ENCODE results near the gene SMIM1. TPM values are rescaled to one million over a fixed set of nuclear protein-coding genes. Genes with fewer than 3 reads are reported as not detected.

Gene SMIM1
- polyA plus RNA-seq, 2 of the 4 experiments (the other 2 are of a cell fraction) = 0.67 to 1.1 TPM

GRCh38 chr1:3749512-3749911, 23.0 kb upstream of the SMIM1 start:
- Histone ChIP-seq H3K4me1 (peaks cover 5% of the 10 kb centered on the region; the same call in 2 of the 3 replicates), H3K27ac (no peak overlapping the region), H3K4me3 (no peak overlapping the region), H3K9me3 (no peaks in the 10 kb centered on the region), H3K4me2 (no peak overlapping the region)
- FAIRE-seq = no peak
- TF ChIP-seq MYC (IDR thresholded peaks at IDR 0.05; ENCODE audit: borderline replicate concordance, low read length) (no peak), NR3C1 (IDR thresholded peaks at IDR 0.05) (no peak), TP53 (CRISPR knock-in tag; IDR thresholded peaks at IDR 0.05) (no peak), POLR2AphosphoS2 (conservative IDR thresholded peaks at IDR 0.05; ENCODE audit: low read length) (no peak), GATA3 (IDR thresholded peaks at IDR 0.05; ENCODE audit: borderline replicate concordance) (no peak)
- no peak for DNase-seq (ENCODE audit: low read depth in 1 of 2, low spot score in 1 of 2)
- no peak for ATAC-seq
- ChIA-PET POLR2A (no interaction called here), CTCF (interaction anchor here (1.6 kb wide), 1 partner anchor 22 kb away, joined by 4 read pairs; no protein-coding TSS in a partner anchor)
- WGBS (ENCODE audit: missing lambda C conversion rate) = 17% methylated on average over 5 of the region's 5 CpGs

GRCh38 chr1:3750741-3751140, 21.8 kb upstream of the SMIM1 start:
- peaks cover 5% of the 10 kb centered on the region; the same call in 2 of the 3 replicates for H3K4me1 ChIP-seq
- H3K4me3 ChIP-seq = no peak overlapping the region
- FAIRE-seq (no peak), DNase-seq (ENCODE audit: low read depth in 1 of 2, low spot score in 1 of 2) (no peak), ATAC-seq (no peak)
- 68% methylated on average over 6 of the region's 6 CpGs for WGBS (ENCODE audit: missing lambda C conversion rate)
- no peak overlapping the region for H3K27ac ChIP-seq
- ChIA-PET POLR2A (no interaction called here), CTCF (no interaction called here)
- H3K4me2 ChIP-seq = no peak overlapping the region
- no peaks in the 10 kb centered on the region for H3K9me3 ChIP-seq
- TF ChIP-seq HEYL (CRISPR knock-in tag; IDR thresholded peaks at IDR 0.05) = no peak
- no peak for TF ChIP-seq CHD4 (IDR thresholded peaks at IDR 0.05; ENCODE audit: borderline replicate concordance)
- TF ChIP-seq ELK1 (IDR thresholded peaks at IDR 0.05; ENCODE audit: low read depth, low read length) = no peak
- TF ChIP-seq MAX (IDR thresholded peaks at IDR 0.05) = no peak
- no peak for TF ChIP-seq TFCP2L1 (CRISPR knock-in tag; IDR thresholded peaks at IDR 0.05)
- no peak for TF ChIP-seq PBX3 (IDR thresholded peaks at IDR 0.05)

GRCh38 chr1:3752400-3752945, 20.1 kb upstream of the SMIM1 start, which contains the start of gene CCDC27:
Gene CCDC27, plus strand, starts transcription at chr1:3752450. Its CDS starts 32 bp downstream, at chr1:3752482.
- ChIA-PET POLR2A (no interaction called here), CTCF (no interaction called here)
- no peak within 1 kb of the TSS for H3K4me3 ChIP-seq
- peaks cover 5% of the 10 kb centered on the region; the same call in 2 of the 3 replicates for H3K4me1 ChIP-seq
- no peak within 1 kb of the TSS for H3K4me2 ChIP-seq
- no peaks in the 10 kb centered on the region for H3K9me3 ChIP-seq
- WGBS (ENCODE audit: missing lambda C conversion rate) = 62% methylated on average over 8 of the region's 17 CpGs
- no peak for ATAC-seq
- no peak for DNase-seq (ENCODE audit: low read depth in 1 of 2, low spot score in 1 of 2)
- no peak within 1 kb of the TSS for H3K27ac ChIP-seq
- no peak for FAIRE-seq
- no peak for TF ChIP-seq SREBF2 (IDR thresholded peaks at IDR 0.05)
- TF ChIP-seq MAX (IDR thresholded peaks at IDR 0.05) = no peak
- no peak for TF ChIP-seq FOSB (CRISPR knock-in tag; IDR thresholded peaks at IDR 0.05)
- TF ChIP-seq CBX2 (IDR thresholded peaks at IDR 0.05; ENCODE audit: borderline replicate concordance, low read depth) = no peak
- no peak for TF ChIP-seq KDM5A (IDR thresholded peaks at IDR 0.05)
- TF ChIP-seq JUNB (IDR thresholded peaks at IDR 0.05) = no peak
- TF ChIP-seq ZNF302 (CRISPR knock-in tag; IDR thresholded peaks at IDR 0.05) = no peak
- no peak for TF ChIP-seq BCL3 (IDR thresholded peaks at IDR 0.05)
- no peak for TF ChIP-seq EHMT2 (IDR thresholded peaks at IDR 0.05; ENCODE audit: low read depth)
- TF ChIP-seq NPAS2 (CRISPR knock-in tag; IDR thresholded peaks at IDR 0.05; ENCODE audit: borderline replicate concordance) = no peak
- TF ChIP-seq CHD4 (IDR thresholded peaks at IDR 0.05; ENCODE audit: borderline replicate concordance) = no peak
- TF ChIP-seq RAD21 (conservative IDR thresholded peaks at IDR 0.05 in 1 of 2, IDR thresholded peaks at IDR 0.05 in 1 of 2) = no peak
- TF ChIP-seq ATOH8 (CRISPR knock-in tag; IDR thresholded peaks at IDR 0.05; ENCODE audit: low read depth) = no peak
- TF ChIP-seq ESRRA (IDR thresholded peaks at IDR 0.05; ENCODE audit: borderline replicate concordance, low read length) = no peak
- no peak for TF ChIP-seq CHD2 (IDR thresholded peaks at IDR 0.05; ENCODE audit: low read length, partially characterized antibody)
- no peak for TF ChIP-seq FOSL2 (IDR thresholded peaks at IDR 0.05)
- no peak for TF ChIP-seq FOSL2 (CRISPR knock-in tag; IDR thresholded peaks at IDR 0.05)
- TF ChIP-seq HOXB5 (CRISPR knock-in tag; IDR thresholded peaks at IDR 0.05) = no peak
